ENCODE data around the gene CYGB. TPM values are rescaled to one million over a fixed set of nuclear protein-coding genes. Genes with fewer than 3 reads are reported as not detected.
A peak's percentile ranks its signal among the peaks of the same experiment; 100 is the strongest.

The CYGB gene
- total and polyA plus RNA-seq, 2 of the 13 experiments (the other 11 are each of a cell fraction or from before 2014, with no cell fraction given): 18.9 to 27.1 TPM

DNA sequence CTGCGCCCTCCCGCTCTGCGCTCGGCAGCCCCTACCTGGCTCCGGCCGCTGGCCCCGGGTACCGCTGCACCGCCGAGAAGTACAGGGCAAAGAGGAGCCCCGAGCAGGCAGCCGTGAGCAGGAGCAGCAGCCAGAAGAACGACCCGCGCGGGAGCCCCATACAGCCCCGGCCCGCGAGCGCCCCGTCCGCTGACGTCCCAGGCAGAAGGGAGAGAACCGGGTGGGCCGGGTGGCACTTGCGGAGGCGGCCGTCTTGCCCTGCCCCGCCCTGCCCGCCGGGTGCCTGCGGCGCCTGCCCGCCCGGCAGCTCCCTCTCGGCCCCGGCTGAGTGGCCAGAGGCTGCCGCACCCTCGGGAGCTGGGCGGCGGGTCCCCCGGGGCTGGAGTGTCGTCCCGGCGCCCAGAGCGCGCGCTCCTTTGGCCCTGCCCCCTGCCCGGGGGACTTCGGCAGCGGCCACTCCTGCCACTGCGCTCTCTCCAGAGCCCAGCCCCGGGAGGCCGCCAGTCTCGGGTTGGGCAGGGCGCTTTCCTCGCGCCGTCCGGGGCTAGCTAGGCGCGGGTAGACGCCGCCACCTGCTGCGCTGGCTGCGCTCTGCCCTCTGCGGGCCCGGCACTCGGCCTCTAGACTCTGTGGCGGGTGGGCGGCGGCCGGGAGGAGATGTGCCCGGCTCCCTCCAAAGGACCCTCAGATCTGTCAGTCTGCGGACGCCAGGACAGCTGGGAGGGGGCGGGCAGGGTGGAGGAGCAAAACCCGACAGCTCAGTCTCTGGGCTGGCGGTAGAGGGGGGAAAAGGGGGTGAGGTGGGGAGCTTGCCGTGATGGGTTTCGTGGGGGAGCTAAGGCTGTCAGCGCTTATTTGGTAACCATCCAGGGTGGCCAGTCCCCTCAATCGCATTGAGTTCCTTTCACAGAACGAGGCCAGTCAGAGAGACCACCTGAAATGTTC is 48.4 kb upstream of the CYGB start, which contains the start of gene ST6GALNAC2 (continued):
- TF ChIP-seq ZBTB10 (CRISPR knock-in tag; IDR thresholded peaks at IDR 0.05; ENCODE audit: borderline replicate concordance) (no peak), TAF1 (CRISPR knock-in tag; IDR thresholded peaks at IDR 0.05) (no peak), KDM5A (IDR thresholded peaks at IDR 0.05; ENCODE audit: borderline replicate concordance, low read length) (no peak), FIP1L1 (IDR thresholded peaks at IDR 0.05; ENCODE audit: borderline replicate concordance, insufficient read depth, low read depth, low read length) (no peak), ZNF766 (CRISPR knock-in tag; IDR thresholded peaks at IDR 0.05; ENCODE audit: borderline replicate concordance) (0 out of 2 replicates have a peak, but pooled peaks have one; percentile 30), ZNF329 (CRISPR knock-in tag; IDR thresholded peaks at IDR 0.05; ENCODE audit: low read depth) (no peak), YEATS2 (CRISPR knock-in tag; IDR thresholded peaks at IDR 0.05; ENCODE audit: borderline replicate concordance) (no peak), TFDP1 (CRISPR knock-in tag; IDR thresholded peaks at IDR 0.05; ENCODE audit: borderline replicate concordance) (peak; percentile 55; the same call in 1 of the 2 replicates), SKI (IDR thresholded peaks at IDR 0.05; ENCODE audit: partially characterized antibody) (peak; percentile 52), HOXA9 (CRISPR knock-in tag; IDR thresholded peaks at IDR 0.05; ENCODE audit: borderline replicate concordance) (no peak), ATRX (CRISPR knock-in tag; IDR thresholded peaks at IDR 0.05; ENCODE audit: borderline replicate concordance) (no peak), TRAFD1 (CRISPR knock-in tag; IDR thresholded peaks at IDR 0.05; ENCODE audit: borderline replicate concordance) (no peak), GPBP1L1 (CRISPR knock-in tag; IDR thresholded peaks at IDR 0.05) (no peak), ZNF543 (CRISPR knock-in tag; IDR thresholded peaks at IDR 0.05) (0 out of 2 replicates have a peak, but pooled peaks have one; percentile 40), ZNF230 (CRISPR knock-in tag; IDR thresholded peaks at IDR 0.05) (0 out of 2 replicates have a peak, but pooled peaks have one; percentile 49)
